HG03442 (cell line): ENCODE results near the gene PTER.

ENCODE experiments used
- ATAC-seq: cut with Tn5 transposase; IDR thresholded peaks from one replicate; pipeline ENCODE4 v1.9.1; 2021; ENCODE audit warnings: mild to moderate bottlenecking, moderate library complexity; ENCODE audit not compliant: unreplicated experiment

PTER gene

GRCh38 chr10:16466001-16466400, 29.2 kb downstream of the PTER start:
- ATAC-seq: no peak

DNA sequence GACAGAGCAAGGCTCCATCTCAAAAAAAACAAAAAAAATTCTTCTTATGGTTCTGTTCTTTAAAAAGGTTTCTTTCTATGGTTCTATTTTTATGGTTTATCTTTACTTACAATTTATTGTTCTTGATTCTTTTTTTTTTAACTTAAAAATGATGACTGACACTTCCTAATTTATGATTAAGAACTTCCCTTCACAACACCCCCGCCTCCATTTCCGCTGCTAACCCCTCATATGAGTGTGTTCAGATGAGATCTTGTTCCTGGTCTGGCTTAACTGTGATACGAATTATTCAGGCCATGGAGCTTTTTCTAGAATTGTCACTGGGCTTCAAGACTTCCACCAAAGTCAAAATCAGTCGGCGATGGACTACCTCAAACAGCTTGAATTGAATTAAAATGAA, 33.9 kb downstream of the PTER start:
- no peak for ATAC-seq

GRCh38 chr10:16472828-16473227, 36.0 kb downstream of the PTER start:
- ATAC-seq: no peak

- ATAC-seq: no peak
Observed at GRCh38 chr10:16477757-16478156, 40.9 kb downstream of the PTER start.

DNA sequence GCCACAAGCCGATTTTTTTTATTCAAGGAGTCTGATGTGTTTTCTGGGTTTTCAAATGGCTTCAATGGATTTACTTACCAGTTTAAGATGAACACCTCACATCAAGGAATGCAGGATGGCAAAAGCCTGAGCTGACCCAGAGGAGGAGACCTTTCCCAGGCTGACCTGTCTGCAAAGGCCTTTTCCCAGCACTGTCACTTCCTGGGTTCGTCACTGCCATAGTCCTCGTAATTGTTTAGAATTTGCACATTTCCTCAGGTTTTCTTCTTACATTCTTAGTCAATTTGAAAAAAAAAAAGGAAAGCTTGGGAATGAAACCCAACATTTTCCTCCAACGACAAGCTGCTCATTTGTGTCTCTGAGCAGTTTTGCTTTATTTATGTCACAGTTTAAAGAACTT, 42.0 kb downstream of the PTER start:
- no peak for ATAC-seq

DNA sequence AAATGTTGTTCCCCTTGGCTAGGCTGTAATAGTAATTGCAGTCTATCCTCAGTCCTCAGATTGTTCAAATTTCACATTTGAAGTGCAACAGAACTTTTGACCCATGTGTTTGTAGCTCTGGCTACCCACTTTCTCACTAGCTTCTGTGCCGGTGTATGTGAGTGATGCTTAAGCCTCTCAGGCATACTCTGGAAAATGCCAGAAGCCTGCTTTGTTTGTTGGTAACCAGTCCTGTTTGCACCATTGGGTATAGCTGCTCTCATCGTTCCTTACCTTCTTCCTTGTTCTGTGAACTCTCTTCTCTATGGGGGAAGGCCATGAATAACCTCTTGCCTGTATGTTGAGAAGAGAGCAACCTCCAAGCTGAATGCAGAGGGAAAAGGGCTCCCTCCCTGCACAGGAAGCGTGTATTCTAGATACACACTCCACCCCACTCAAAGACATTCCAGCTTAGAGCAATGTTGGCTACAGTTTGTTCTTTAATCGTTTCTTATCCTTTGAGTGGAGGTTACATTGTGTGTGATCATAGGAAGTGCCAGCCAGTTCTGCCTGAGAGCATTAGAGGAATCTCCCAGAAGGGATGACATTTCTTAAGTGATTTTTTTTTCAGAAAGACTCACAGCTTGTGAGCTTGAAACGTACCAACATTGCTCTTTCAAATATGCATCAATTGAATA, 44.4 kb downstream of the PTER start:
- no peak for ATAC-seq

GRCh38 chr10:16483241-16483917, 46.6 kb downstream of the PTER start:
- no peak for ATAC-seq

DNA sequence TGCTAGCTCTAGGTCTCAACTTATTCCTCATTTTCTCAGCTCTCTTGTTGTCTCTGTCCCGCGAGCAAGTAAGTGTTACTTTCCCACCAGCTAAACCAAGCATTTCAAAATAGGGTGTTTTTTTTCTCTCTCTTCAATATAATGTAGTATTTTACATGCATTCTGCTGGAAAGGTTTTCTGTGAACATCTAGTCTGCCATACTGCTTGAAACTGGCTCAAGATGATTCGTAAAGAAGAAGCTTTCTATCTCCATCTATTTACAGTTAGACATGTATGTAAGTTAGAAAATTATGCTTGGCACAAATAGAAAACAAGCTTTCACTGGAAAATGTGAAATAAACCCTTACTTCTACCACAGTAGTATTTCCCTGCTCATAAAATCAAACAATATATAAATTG, 53.7 kb downstream of the PTER start:
- no peak for ATAC-seq

DNA sequence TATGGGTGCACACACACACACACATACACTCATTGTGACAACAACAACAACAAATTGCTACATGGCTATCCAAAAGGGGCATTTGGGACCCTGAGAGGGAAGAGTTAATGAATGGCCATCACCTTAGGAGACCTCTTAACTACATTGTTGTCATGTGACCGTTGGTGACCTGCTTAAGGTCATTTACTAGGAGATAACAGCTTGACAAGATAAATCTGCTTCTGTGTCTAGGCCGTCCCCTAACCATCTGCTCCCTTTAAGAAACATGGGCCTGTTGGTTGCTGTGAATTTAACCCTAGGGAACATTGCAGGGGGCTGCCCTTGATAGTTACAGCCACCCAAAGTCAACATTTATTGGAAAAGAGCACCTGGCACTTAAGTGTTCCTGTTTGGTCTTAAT, 55.1 kb downstream of the PTER start:
- ATAC-seq: no peak

- no peak for ATAC-seq
Observed at GRCh38 chr10:16493884-16494536, 57.2 kb downstream of the PTER start.

DNA sequence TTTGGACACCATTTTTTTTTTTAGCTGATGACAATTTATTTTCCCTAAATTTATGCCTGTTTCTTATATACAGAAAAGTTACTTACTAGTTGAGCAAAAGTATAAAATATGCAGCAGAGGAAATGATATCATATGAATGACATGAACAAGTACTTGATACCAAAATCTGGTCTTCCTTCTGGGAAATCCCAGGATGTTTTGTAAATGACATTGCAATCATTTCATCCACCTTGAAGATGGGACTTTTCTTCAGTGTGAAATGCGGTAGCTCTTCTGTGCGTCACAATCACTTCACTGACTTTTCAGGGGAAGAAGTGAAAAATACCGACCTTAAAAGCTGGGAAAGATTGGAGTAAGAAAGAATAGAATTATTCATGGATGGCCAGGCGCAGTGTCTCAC, 61.1 kb downstream of the PTER start:
- ATAC-seq: no peak

DNA sequence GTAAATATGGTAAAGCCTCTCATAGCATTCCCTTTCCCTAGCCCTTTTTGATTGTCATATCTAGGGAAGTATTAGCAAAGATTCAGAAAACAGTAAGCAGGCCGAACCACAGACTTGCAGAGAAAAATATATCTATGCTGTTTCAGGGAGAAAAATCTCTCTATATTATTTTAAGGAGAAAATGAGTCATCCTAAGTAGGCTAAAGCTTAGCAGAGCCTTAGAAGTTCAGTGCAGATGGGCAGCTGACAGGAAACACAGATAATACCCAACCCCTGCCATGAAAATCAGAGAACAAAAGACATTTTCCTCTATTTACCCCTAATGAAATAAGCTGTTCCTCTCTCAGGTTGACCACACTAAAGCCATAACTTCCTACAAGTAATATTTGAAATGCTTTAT, 68.4 kb downstream of the PTER start:
- ATAC-seq: no peak

GRCh38 chr10:16509996-16510395, 73.2 kb downstream of the PTER start:
- ATAC-seq: no peak

GRCh38 chr10:16510843-16511242, 74.0 kb downstream of the PTER start:
- ATAC-seq: no peak

DNA sequence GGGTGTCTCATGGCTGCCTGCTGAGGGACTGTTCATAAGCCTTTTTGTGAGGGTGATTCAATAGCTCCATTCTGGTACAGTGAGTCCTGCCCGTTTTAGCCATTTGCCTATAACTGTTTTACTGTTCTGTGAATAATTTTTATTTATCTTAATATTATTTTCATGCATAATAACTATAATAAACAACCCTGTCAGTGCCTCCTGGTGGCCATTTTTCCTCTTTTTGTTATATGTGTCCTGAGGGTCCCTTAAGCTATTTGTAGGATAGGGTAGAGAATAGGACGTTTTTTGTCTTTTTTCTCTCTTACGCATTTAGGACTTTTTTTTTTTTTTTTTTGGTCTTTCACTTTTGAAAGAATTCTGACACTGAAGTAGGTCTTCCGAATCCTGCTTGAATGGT, 82.0 kb downstream of the PTER start:
- ATAC-seq: no peak

- ATAC-seq: peak; percentile 38
Observed at GRCh38 chr10:16519250-16519907, 82.6 kb downstream of the PTER start.

DNA sequence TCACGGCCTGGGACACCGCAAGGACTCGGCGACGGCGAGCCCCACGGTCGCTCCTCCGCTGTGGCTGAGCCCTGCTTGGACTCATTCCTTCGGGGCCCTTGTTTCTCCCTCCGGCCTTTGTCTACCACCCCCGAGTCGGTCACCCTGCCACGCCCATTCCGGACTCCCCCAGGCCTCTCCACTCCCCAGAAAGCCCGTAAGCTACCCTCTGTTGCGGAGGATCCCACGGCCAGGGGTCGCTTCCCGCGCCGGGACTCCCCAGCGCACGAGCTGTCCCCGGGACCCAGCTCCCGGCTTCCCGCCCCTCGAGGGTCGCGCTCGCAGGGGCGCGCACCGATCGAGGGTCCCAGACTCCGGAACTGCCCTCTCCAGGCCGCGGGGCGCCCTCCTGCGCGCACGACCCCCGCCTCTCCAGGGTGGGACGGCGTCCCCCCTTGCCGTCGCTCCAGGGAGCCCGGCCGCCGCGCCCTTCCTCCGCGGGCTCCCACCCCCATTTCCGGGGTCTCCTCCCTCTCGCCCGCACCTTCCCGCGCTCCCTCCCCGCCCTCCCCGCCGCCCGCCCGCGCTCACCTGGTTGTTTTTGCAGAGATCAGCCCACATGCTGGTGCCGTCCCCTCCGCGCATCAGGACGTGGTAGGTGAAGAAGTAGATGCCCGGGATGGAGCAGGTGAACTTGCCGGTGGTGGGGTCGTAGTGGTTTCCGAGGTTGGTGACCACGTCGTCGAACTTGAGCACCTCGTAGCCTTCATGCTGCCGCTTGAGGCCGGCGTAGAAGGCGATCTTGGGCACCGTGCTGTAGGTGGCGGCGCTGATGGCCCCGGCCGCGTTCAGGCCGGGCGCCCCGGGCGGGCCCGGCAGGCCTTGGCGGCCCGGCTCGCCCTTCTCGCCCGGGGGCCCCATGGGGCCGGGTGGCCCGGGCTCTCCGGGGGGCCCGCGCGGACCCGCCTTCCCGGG, 83.4 kb downstream of the PTER start:
- peak; percentile 32 for ATAC-seq

DNA sequence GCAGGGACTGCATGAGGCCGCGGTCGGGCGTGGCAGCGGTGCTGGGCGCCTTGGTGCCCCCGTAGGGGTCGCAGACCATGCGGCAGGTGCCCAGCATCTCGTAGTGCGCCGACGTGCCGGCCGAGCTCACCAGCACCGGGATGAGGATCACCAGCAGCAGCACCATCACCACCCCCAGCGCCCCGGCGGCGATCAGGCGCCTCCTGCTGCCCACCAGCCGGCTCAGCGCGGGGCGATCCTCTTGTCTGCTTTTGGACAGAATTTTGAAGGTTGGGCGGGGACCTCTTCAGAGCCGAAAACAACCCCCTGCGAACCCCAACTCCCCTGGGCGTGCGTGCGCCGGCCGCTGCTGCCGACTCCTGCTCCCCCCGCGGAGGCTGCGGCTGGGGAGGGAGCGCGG, 84.1 kb downstream of the PTER start:
- peak; percentile 58 for ATAC-seq

DNA sequence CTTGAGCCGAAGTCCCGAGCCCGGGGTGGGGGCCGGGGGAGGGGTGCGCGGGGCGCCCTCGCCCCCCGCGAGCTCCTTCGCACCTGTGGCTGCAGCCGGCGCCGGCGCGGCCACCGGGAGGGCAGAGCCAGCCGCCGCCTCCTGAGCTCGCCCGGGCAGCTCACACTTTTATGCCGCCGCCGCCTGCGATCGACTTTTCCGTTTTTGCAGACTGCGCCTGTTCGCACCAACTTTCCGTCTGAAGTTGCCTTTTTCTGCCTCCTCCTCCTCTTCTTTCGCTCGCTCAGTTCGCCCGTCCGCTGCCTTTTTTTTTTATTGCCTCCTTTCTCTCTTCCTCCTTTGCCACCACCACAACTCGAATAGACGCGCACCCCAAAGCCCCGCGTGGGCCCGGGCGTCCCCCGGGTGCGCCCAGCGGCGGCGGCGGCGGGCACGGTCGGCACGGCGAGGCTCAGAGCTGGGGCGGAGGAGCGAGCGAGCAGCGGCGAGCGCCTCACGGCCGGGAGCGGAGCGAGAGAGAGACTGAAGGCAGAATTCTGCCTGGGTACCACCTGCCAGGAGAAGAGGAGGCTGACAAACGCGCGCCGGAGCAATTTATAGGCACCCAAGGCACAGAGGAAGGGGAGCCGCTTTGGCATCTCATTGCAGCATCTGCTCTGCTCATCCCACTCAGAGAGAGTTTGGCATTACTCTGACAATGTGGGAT, 84.7 kb downstream of the PTER start, which contains the start of gene C1QL3:
TSS of gene C1QL3 (minus strand) at position 569 of the 706 bp plus-strand sequence. CDS start 814 bp downstream, outside the sequence.
- peak; percentile 31 for ATAC-seq

DNA sequence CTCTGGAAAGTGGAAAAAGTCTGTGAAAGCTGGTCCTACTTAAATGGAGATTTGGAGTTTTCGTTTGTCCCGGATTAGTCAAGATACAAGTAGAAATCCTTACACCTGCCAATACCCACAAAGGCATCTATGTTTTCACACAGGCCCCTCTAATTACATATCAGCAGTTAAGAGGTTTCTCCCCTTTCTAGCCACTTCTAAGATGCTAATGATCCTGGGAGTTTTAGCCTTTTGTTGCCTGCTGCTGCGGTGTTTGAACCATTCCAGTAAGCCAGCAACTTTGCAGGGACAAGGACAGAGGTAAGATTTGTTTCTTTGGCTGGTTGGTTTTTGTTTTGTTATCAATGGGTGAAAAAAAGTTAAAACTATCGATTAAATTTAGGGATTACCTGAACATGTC, 90.6 kb downstream of the PTER start:
- ATAC-seq: no peak
